GM12873 (cell line): ENCODE measurements around the gene KDM2B.

Experiments
- CTCF ChIP-seq: IDR thresholded peaks from 2 replicates; pipeline ENCODE4 v1.5.1; 2012; ENCODE audit warnings: low read depth, mild to moderate bottlenecking, moderate library complexity, low read length, control low read depth; ENCODE audit not compliant: insufficient read depth; ENCODE audit errors: missing control alignments

The KDM2B gene

GRCh38 chr12:121580959-121581685, at the start of gene KDM2B:
Gene KDM2B (minus strand): TSS chr12:121581023. CDS start chr12:121580911, 112 bp downstream.
- TF ChIP-seq CTCF, result no peak

GRCh38 chr12:121628536-121628935, 47.7 kb upstream of the KDM2B start:
- no peak for TF ChIP-seq CTCF

GRCh38 chr12:121628037-121628436, 47.2 kb upstream of the KDM2B start:
- TF ChIP-seq CTCF, result no peak

- TF ChIP-seq CTCF, result peak; percentile 4
These were observed 46.2 kb upstream of the KDM2B start for GRCh38 chr12:121626853-121627640.

GRCh38 chr12:121626087-121626852, 45.4 kb upstream of the KDM2B start, which contains the start of gene ORAI1:
Gene ORAI1 (plus strand): TSS chr12:121626530.
- peak; percentile 13 for TF ChIP-seq CTCF

GRCh38 chr12:121620333-121620891, 39.6 kb upstream of the KDM2B start:
- TF ChIP-seq CTCF, result no peak

GRCh38 chr12:121618659-121619233, 37.9 kb upstream of the KDM2B start:
- no peak for TF ChIP-seq CTCF
